HS-27A (cell line): Measurements from ENCODE around the gene MC2R.

ENCODE experiments used
- DNase-seq: peaks from one replicate; pipeline ENCODE4 v3.0.0-alpha.2; 2012; ENCODE audit warnings: low read depth, missing footprints

The MC2R gene

GRCh38 chr18:13915391-13915790 is at the start of gene MC2R:
MC2R (minus strand) TSS chr18:13915536; CDS start chr18:13885518, 30,018 bp downstream.
- no peak for DNase-seq

DNA sequence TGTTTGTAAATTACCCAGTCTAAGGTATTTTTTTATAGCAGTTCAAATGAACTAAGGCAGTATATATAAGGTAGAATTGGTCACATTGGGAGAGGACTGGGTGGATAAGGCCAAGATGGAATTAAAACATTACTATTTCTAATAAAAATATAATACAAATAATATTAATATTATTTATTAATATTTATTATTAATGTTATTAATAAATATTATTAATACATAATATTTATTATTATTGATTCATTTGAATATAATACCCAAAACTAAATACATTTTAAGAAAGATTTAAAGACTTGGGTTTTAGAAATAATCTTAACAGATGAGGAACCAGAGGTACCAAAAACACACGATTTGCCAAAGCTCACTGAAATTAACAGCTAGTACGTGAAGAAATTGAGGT is 30.5 kb upstream of the MC2R start:
- no peak for DNase-seq

DNA sequence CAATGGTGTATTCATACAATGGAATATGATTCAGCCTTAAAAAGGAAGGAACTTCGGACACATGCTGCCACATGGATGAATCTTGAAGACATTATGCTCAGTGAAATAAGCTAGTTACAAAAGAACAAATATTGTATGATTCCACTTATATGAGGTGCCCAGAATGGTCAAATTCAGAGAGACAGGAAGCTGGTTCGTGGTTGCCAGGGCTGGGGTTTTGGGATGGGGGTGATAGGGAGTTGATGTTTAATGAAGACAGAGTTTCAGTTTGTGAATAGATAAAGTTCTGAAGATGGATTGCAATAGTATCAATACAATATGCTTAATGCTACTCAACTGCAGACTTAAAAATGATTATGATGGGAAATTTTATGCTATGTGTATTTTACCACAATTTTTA is 28.0 kb upstream of the MC2R start:
- DNase-seq, result no peak

DNA sequence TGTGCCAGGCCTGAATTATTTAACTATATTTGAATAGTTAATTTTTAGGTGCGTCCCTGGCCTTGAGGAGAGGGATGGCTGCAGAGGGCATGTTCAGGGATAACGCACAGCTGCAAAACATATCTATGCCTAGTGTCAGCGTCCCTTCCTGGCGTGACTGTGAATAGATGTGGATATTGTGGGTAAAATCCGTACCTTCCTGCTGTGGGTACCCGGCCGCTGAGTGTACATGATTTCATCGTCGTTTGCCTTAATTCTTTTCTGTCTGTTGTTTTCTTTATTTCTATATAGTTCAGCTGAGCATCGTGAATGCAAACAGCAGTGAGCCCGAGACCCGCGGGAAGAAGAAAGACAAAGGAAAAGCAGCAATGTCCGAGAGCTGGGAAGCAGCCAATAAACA is 25.0 kb upstream of the MC2R start:
- no peak for DNase-seq

- DNase-seq, result no peak
These were observed 19.3 kb upstream of the MC2R start for GRCh38 chr18:13934676-13935075.

DNA sequence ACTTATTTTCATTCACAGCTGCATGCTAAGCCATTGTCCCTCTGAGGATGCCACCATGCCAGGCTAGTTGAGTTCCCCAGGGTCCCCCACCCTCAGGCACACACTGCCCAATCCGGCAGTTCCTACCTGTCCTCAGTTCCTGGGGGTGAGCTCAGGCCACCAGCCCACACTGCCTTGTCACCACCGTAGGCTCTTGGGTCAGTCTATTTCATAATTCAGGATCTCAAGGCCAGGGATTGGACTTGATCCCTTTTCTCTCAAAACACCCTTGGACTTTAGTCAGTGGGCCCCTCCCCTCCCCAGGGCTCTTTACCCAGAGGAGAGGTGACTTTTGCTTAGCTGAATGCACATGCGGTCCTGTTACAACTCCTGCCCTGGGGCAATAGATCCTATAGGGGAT is 18.7 kb upstream of the MC2R start:
- no peak for DNase-seq

GRCh38 chr18:13932285-13933025 is 17.1 kb upstream of the MC2R start:
- DNase-seq, result no peak

DNA sequence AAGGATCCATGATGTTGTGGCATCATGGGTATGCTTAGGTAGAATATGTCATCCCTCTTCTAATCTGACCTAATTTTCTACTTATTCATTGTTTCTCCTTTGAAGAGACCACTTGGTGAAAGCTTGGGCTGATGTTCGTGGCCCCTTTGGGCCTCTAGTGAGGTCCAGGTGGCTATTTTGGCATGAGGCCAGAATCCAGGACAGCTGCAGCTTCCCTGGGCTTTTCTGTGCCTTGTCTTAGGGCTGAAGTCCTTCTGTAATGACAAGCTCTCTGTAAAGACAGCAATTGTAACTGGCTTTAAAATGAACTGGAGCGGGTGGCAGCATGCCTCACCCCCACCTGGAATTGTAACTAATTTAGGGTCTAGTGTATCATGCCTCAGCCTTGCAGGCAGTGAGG is 15.6 kb upstream of the MC2R start:
- no peak for DNase-seq

GRCh38 chr18:13923221-13923620 is 7.9 kb upstream of the MC2R start:
- DNase-seq, result no peak

- no peak for DNase-seq
These were observed 3.6 kb upstream of the MC2R start for GRCh38 chr18:13918898-13919297.

GRCh38 chr18:13917401-13917800 is 2.1 kb upstream of the MC2R start:
- no peak for DNase-seq

DNA sequence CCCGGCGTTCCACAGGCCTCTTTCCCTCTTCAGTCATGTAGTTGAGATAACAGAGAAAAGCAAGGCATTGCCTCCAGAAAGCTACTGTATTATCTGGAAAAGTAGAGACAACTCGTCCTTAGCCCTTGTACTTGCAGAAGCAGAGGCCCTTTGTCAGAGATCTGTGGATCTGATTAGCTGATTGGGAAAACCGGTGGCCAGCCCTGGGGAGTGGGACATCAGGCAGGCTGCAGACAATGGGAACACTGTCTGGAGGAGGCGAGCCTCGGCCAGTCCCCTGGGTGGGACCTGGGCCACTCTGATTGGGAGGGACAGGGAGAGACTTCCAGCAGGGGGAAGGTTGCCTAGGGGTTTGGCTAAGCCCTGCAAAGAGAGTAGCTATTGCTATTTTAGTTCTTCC is 1.2 kb upstream of the MC2R start:
- DNase-seq, result no peak

DNA sequence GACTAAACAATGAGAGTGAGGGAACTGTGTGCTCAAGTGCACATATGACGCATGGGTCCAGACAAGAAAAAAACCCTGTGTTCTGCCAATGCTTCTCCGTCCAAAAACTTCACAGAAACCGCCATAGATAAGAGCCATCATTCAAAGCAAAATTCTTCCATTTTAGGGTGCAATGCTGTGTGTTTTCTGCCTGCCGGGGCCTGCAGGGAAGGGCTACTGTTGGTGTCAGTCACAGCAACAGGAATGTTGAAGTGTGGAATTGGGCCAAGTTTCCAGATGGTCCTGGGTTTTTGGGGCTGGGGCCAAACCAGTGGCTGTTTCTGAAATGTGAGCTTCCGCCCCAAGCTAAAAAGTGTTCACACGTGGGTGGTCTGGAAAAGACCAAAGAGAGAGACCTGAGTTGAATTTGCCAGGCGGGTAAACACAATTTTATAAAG is 677 bp upstream of the MC2R start:
- no peak for DNase-seq

DNA sequence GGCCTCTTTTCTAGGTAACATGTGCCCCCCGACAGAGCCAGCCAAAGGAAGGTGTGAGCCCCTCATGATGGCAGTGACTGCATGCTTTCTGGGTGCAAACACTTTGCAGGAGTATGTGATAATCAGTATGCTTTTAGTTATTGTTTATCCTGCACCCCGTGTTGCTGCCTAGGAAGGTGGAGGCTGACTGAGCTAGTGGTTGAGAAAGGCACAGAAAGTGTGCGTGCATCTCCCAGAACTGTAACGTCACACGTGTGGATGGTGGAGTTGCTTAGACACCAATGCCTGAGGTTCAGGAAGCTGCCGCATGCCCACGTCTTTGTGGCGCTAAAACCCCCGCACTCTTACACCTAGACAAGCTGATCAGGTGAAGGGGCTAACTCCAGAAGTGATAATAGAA is 580 bp downstream of the MC2R start:
- no peak for DNase-seq

- DNase-seq, result no peak
These were observed 1.2 kb downstream of the MC2R start for GRCh38 chr18:13914170-13914569.

GRCh38 chr18:13913205-13913604 is 2.1 kb downstream of the MC2R start:
- DNase-seq, result no peak

DNA sequence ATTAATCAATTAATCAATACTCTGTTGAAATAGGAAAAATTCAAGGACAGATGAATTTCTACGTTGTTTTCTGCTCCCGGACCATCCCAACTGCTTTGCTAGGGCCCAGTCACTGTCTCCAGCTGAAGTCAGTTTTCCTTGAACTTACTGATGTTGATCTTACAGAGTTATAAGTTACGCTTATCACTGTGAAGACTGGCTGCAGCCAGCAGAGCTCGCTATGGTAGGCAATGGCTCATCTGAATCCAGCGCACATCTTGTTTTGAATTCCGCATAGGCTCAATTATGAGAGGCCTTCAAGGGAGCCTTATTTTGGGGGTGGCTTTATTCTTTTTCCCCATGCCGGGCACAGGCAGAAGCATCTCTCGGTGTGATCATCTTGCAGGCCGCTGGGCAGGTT is 2.7 kb downstream of the MC2R start:
- DNase-seq, result no peak

- no peak for DNase-seq
These were observed 4.3 kb downstream of the MC2R start for GRCh38 chr18:13910986-13911385.

GRCh38 chr18:13910501-13910900 is 4.8 kb downstream of the MC2R start:
- no peak for DNase-seq

DNA sequence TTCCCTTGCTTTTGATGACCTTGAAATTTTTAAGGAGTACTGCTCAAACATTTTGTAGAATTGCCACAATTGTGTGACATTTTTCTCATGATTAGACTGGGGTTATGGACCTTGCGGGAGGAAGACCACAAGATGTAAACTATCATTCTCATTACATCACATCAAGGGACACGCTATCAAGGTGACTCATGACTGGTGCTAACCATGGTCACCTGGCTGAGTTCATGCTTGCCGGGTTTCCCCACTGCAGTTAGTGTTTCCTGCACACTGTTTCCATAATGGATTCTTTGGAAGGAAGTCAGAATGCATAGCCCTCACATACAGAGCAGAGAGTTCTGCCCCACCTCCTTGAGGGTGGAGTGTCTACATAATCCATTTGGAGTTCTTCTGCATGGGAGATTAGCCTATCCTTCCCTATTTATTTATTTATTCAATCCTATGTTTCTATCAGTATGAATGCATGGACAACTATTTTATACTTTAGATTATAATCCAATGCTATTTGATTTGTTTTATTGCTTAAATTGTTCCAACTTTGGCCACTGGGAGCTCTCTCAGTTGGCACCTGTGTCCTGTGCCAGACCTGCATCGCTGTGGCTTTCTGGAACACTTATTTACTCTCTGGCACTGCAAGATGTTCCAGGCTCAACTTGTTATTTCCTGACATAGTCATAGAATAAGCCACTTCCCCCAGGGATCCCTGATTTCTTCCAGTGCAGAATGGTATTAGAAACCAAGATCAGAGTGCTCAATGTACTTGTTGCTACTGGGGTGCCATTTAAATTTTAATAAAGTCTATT is 6.0 kb downstream of the MC2R start:
- DNase-seq, result no peak

DNA sequence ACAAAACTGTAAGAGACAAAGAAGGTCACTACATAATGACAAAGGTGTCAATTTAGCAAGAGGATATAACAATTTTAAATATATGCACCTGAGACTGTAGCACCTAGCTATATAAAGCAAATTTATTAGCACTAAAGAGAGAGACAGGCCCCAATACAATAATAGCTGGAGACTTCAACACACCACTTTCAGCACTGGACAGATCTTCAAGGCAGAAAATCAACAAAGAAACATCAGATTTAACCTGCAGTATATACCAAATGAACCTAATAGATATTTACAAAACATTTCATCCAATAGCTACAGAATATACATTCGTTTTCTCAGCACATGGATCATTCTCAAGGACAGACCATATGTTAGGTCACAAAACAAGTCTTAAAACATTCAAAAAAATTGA is 14.7 kb downstream of the MC2R start:
- DNase-seq, result no peak

- no peak for DNase-seq
These were observed 19.8 kb downstream of the MC2R start for GRCh38 chr18:13895505-13896033.

DNA sequence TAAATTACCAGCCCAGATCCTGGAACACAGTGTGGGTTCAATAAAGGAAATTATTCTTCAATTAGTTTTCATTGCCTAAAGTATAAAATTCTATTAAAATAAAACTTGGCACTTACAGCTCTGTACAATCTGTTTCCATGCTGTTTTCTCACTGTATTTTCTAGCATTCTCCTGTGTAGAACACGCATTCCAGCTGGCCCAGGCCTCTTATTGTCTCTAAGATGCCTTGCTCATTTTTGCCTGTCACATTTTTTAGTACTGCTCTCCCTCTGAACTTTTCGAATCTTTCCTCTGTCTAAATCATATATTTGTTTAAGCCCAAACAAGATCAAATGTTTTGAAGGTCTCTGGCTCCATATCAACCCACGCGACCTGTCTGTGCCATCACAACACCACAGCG is 20.8 kb downstream of the MC2R start:
- no peak for DNase-seq
